Measurements from ENCODE around the gene ZNF3. TPM values are rescaled to one million over a fixed set of nuclear protein-coding genes. Genes with fewer than 3 reads are reported as not detected.
A peak's percentile ranks its signal among the peaks of the same experiment; 100 is the strongest.

ZNF3 gene
- total and polyA plus RNA-seq, 9 of the 15 experiments (the other 6 are each of a cell fraction or from before 2014, with no cell fraction given), result 30.0 to 64.9 (median 51.5) TPM

GRCh38 chr7:100119072-100119969 lies 37.8 kb upstream of the ZNF3 start, which contains the start of the genes CNPY4 and TAF6 (continued):
- TF ChIP-seq E2F4 (CRISPR knock-in tag; IDR thresholded peaks at IDR 0.05; ENCODE audit: low read depth), result 0 out of 2 replicates have a peak, but pooled peaks have one; percentile 15
- no peak for TF ChIP-seq STAT5A (IDR thresholded peaks at IDR 0.05; ENCODE audit: borderline replicate concordance, low read length)
- 0 out of 2 replicates have a peak, but pooled peaks have one; percentile 13 for TF ChIP-seq SMC3 (conservative IDR thresholded peaks at IDR 0.05; ENCODE audit: insufficient read depth, low read depth, low read length)
- peak; percentile 94 for TF ChIP-seq KDM5B (IDR thresholded peaks at IDR 0.05; ENCODE audit: insufficient replicate concordance, low read depth, low read length)
- TF ChIP-seq HNRNPLL (IDR thresholded peaks at IDR 0.05; ENCODE audit: low read depth, low read length, poor library complexity, severe bottlenecking), result peak; percentile 18
- peak; percentile 81 for TF ChIP-seq ZBTB1 (CRISPR knock-in tag; IDR thresholded peaks at IDR 0.05; ENCODE audit: borderline replicate concordance, low read depth)
- TF ChIP-seq PTBP1 (IDR thresholded peaks at IDR 0.05; ENCODE audit: low read depth, low read length), result no peak
- peak; percentile 28; the same call in 1 of the 2 replicates for TF ChIP-seq CHD2 (IDR thresholded peaks at IDR 0.05; ENCODE audit: low read depth, low read length)
- TF ChIP-seq POLR2G (IDR thresholded peaks at IDR 0.05; ENCODE audit: low read depth, low read length), result peak; percentile 90
- TF ChIP-seq SIN3B (IDR thresholded peaks at IDR 0.05; ENCODE audit: low read depth), result peak; percentile 91
- no peak; the same call in 1 of the 2 replicates for TF ChIP-seq CTBP1 (IDR thresholded peaks at IDR 0.05; ENCODE audit: borderline replicate concordance)
- peak; percentile 94 for TF ChIP-seq NFRKB (IDR thresholded peaks at IDR 0.05; ENCODE audit: low read depth)
- no peak for TF ChIP-seq SMARCA5 (IDR thresholded peaks at IDR 0.05)
- TF ChIP-seq GTF2F1 (IDR thresholded peaks at IDR 0.05; ENCODE audit: low read depth, low read length), result peak; percentile 54
- TF ChIP-seq NR2F6 (CRISPR knock-in tag; IDR thresholded peaks at IDR 0.05), result peak; percentile 86; the same call in 1 of the 2 replicates
